ENCODE measurements around the gene FMNL2. TPM values are rescaled to one million over a fixed set of nuclear protein-coding genes. Genes with fewer than 3 reads are reported as not detected.
A peak's percentile ranks its signal among the peaks of the same experiment; 100 is the strongest.

Gene FMNL2
- polyA plus RNA-seq, 1 donor: 35.3 TPM

- Histone ChIP-seq H3K27ac (ENCODE audit: low read length) (no peak overlapping the region), H3K4me3 (ENCODE audit: low read length) (no peak overlapping the region), H3K36me3 (ENCODE audit: control insufficient read depth, insufficient read depth, low read length) (peaks cover 2% of the 10 kb centered on the region), H3K27me3 (ENCODE audit: control insufficient read depth, insufficient read depth, low read length) (no peaks in the 10 kb centered on the region), H3K4me1 (ENCODE audit: control insufficient read depth, insufficient read depth, low read length) (no peaks in the 10 kb centered on the region), H3K9me3 (ENCODE audit: control insufficient read depth, low read depth, low read length) (no peaks in the 10 kb centered on the region)
- WGBS (ENCODE audit: insufficient coverage, low lambda C conversion rate): no CpG with 5 or more reads among the region's 6 CpGs
- peak in 1 of 2 donors; percentile 5 for DNase-seq
These were observed 259.2 kb downstream of the FMNL2 start for GRCh38 chr2:152594022-152594766.

- WGBS (ENCODE audit: insufficient coverage, low lambda C conversion rate): no CpG with 5 or more reads among the region's 3 CpGs
- no peak for DNase-seq
- H3K36me3 ChIP-seq (ENCODE audit: control insufficient read depth, insufficient read depth, low read length): peaks cover 3% of the 10 kb centered on the region
- H3K27me3 ChIP-seq (ENCODE audit: control insufficient read depth, insufficient read depth, low read length): no peaks in the 10 kb centered on the region
- no peak overlapping the region for H3K4me3 ChIP-seq (ENCODE audit: low read length)
- no peaks in the 10 kb centered on the region for H3K9me3 ChIP-seq (ENCODE audit: control insufficient read depth, low read depth, low read length)
- H3K4me1 ChIP-seq (ENCODE audit: control insufficient read depth, insufficient read depth, low read length): no peaks in the 10 kb centered on the region
- H3K27ac ChIP-seq (ENCODE audit: low read length): no peak overlapping the region
These were observed 259.8 kb downstream of the FMNL2 start for GRCh38 chr2:152594792-152595191.

- Histone ChIP-seq H3K4me3 (ENCODE audit: low read length) (no peak overlapping the region), H3K9me3 (ENCODE audit: control insufficient read depth, low read depth, low read length) (no peaks in the 10 kb centered on the region), H3K27ac (ENCODE audit: low read length) (no peak overlapping the region), H3K36me3 (ENCODE audit: control insufficient read depth, insufficient read depth, low read length) (peaks cover 6% of the 10 kb centered on the region), H3K4me1 (ENCODE audit: control insufficient read depth, insufficient read depth, low read length) (no peaks in the 10 kb centered on the region), H3K27me3 (ENCODE audit: control insufficient read depth, insufficient read depth, low read length) (no peaks in the 10 kb centered on the region)
- DNase-seq: no peak
- WGBS (ENCODE audit: insufficient coverage, low lambda C conversion rate): no CpG with 5 or more reads among the region's 9 CpGs
These were observed 264.2 kb downstream of the FMNL2 start for GRCh38 chr2:152598975-152599759.

- peaks cover 6% of the 10 kb centered on the region for H3K36me3 ChIP-seq (ENCODE audit: control insufficient read depth, insufficient read depth, low read length)
These were observed 265.2 kb downstream of the FMNL2 start for GRCh38 chr2:152600051-152600657.

GRCh38 chr2:152600697-152601096 lies 265.7 kb downstream of the FMNL2 start:
- H3K9me3 ChIP-seq (ENCODE audit: control insufficient read depth, low read depth, low read length): no peaks in the 10 kb centered on the region
- no peak overlapping the region for H3K27ac ChIP-seq (ENCODE audit: low read length)
- H3K27me3 ChIP-seq (ENCODE audit: control insufficient read depth, insufficient read depth, low read length): no peaks in the 10 kb centered on the region
- DNase-seq: no peak
- 80% methylated on average over 1 of the region's 2 CpGs for WGBS (ENCODE audit: insufficient coverage, low lambda C conversion rate)
- H3K4me1 ChIP-seq (ENCODE audit: control insufficient read depth, insufficient read depth, low read length): no peaks in the 10 kb centered on the region
- H3K4me3 ChIP-seq (ENCODE audit: low read length): no peak overlapping the region
- peaks cover 6% of the 10 kb centered on the region for H3K36me3 ChIP-seq (ENCODE audit: control insufficient read depth, insufficient read depth, low read length)

More at GRCh38 chr2:152600051-152600657, 265.2 kb downstream of the FMNL2 start:
- H3K4me1 ChIP-seq (ENCODE audit: control insufficient read depth, insufficient read depth, low read length): no peaks in the 10 kb centered on the region
- no peak for DNase-seq
- no peak overlapping the region for H3K4me3 ChIP-seq (ENCODE audit: low read length)
- WGBS (ENCODE audit: insufficient coverage, low lambda C conversion rate): 67% methylated on average over 3 of the region's 6 CpGs
- no peaks in the 10 kb centered on the region for H3K27me3 ChIP-seq (ENCODE audit: control insufficient read depth, insufficient read depth, low read length)
- H3K27ac ChIP-seq (ENCODE audit: low read length): no peak overlapping the region
- H3K9me3 ChIP-seq (ENCODE audit: control insufficient read depth, low read depth, low read length): no peaks in the 10 kb centered on the region

- WGBS (ENCODE audit: insufficient coverage, low lambda C conversion rate): no CpG with 5 or more reads among the region's 8 CpGs
- H3K27ac ChIP-seq (ENCODE audit: low read length): no peak overlapping the region
- H3K36me3 ChIP-seq (ENCODE audit: control insufficient read depth, insufficient read depth, low read length): peaks cover 6% of the 10 kb centered on the region
These were observed 267.8 kb downstream of the FMNL2 start for GRCh38 chr2:152602750-152603149.

GRCh38 chr2:152603166-152603565 lies 268.2 kb downstream of the FMNL2 start:
- Histone ChIP-seq H3K9me3 (ENCODE audit: control insufficient read depth, low read depth, low read length) (no peaks in the 10 kb centered on the region), H3K4me1 (ENCODE audit: control insufficient read depth, insufficient read depth, low read length) (no peaks in the 10 kb centered on the region), H3K36me3 (ENCODE audit: control insufficient read depth, insufficient read depth, low read length) (peaks cover 4% of the 10 kb centered on the region), H3K27ac (ENCODE audit: low read length) (no peak overlapping the region), H3K27me3 (ENCODE audit: control insufficient read depth, insufficient read depth, low read length) (no peaks in the 10 kb centered on the region), H3K4me3 (ENCODE audit: low read length) (no peak overlapping the region)
- WGBS (ENCODE audit: insufficient coverage, low lambda C conversion rate): 100% methylated on average over 1 of the region's 3 CpGs
- DNase-seq: no peak

More at GRCh38 chr2:152602750-152603149, 267.8 kb downstream of the FMNL2 start:
- Histone ChIP-seq H3K27me3 (ENCODE audit: control insufficient read depth, insufficient read depth, low read length) (no peaks in the 10 kb centered on the region), H3K4me1 (ENCODE audit: control insufficient read depth, insufficient read depth, low read length) (no peaks in the 10 kb centered on the region), H3K9me3 (ENCODE audit: control insufficient read depth, low read depth, low read length) (no peaks in the 10 kb centered on the region), H3K4me3 (ENCODE audit: low read length) (no peak overlapping the region)
- no peak for DNase-seq

GRCh38 chr2:152606081-152606480 lies 271.1 kb downstream of the FMNL2 start:
- Histone ChIP-seq H3K4me1 (ENCODE audit: control insufficient read depth, insufficient read depth, low read length) (no peaks in the 10 kb centered on the region), H3K36me3 (ENCODE audit: control insufficient read depth, insufficient read depth, low read length) (no peaks in the 10 kb centered on the region), H3K9me3 (ENCODE audit: control insufficient read depth, low read depth, low read length) (no peaks in the 10 kb centered on the region), H3K4me3 (ENCODE audit: low read length) (no peak overlapping the region), H3K27ac (ENCODE audit: low read length) (no peak overlapping the region), H3K27me3 (ENCODE audit: control insufficient read depth, insufficient read depth, low read length) (no peaks in the 10 kb centered on the region)
- no CpG with 5 or more reads among the region's 1 CpG for WGBS (ENCODE audit: insufficient coverage, low lambda C conversion rate)
- no peak for DNase-seq

- H3K4me3 ChIP-seq (ENCODE audit: low read length): no peak overlapping the region
- H3K36me3 ChIP-seq (ENCODE audit: control insufficient read depth, insufficient read depth, low read length): no peaks in the 10 kb centered on the region
- 100% methylated on average over 1 of the region's 2 CpGs for WGBS (ENCODE audit: insufficient coverage, low lambda C conversion rate)
These were observed 272.0 kb downstream of the FMNL2 start for GRCh38 chr2:152606941-152607340.

GRCh38 chr2:152607793-152608300 lies 272.9 kb downstream of the FMNL2 start:
- no peak for DNase-seq
- Histone ChIP-seq H3K4me3 (ENCODE audit: low read length) (no peak overlapping the region), H3K27ac (ENCODE audit: low read length) (no peak overlapping the region), H3K4me1 (ENCODE audit: control insufficient read depth, insufficient read depth, low read length) (no peaks in the 10 kb centered on the region), H3K27me3 (ENCODE audit: control insufficient read depth, insufficient read depth, low read length) (no peaks in the 10 kb centered on the region), H3K9me3 (ENCODE audit: control insufficient read depth, low read depth, low read length) (no peaks in the 10 kb centered on the region), H3K36me3 (ENCODE audit: control insufficient read depth, insufficient read depth, low read length) (peaks cover 3% of the 10 kb centered on the region)
- no CpG with 5 or more reads among the region's 7 CpGs for WGBS (ENCODE audit: insufficient coverage, low lambda C conversion rate)

More at GRCh38 chr2:152606941-152607340, 272.0 kb downstream of the FMNL2 start:
- Histone ChIP-seq H3K9me3 (ENCODE audit: control insufficient read depth, low read depth, low read length) (no peaks in the 10 kb centered on the region), H3K27me3 (ENCODE audit: control insufficient read depth, insufficient read depth, low read length) (no peaks in the 10 kb centered on the region), H3K27ac (ENCODE audit: low read length) (no peak overlapping the region), H3K4me1 (ENCODE audit: control insufficient read depth, insufficient read depth, low read length) (no peaks in the 10 kb centered on the region)
- no peak for DNase-seq

All from large intestine (tissue), 3 donors.